Activated CD8-positive, alpha-beta memory T cell treated with anti-CD3 and anti-CD28 coated beads for 1 hour (primary cell): ENCODE data around the gene ZBTB7C.

Experiments used
- DNase-seq, 2 donors: peaks; one replicate each; pipeline ENCODE4 v3.0.0-alpha.2; 2020; ENCODE audit warnings: low read depth in 1 of 2; ENCODE audit errors: extremely low read depth in 1 of 2

The ZBTB7C gene

GRCh38 chr18:47985866-47986265, 423.3 kb downstream of the ZBTB7C start:
- no peak for DNase-seq

GRCh38 chr18:47984991-47985390, 424.2 kb downstream of the ZBTB7C start:
- no peak for DNase-seq

- no peak for DNase-seq
Measured at GRCh38 chr18:47983946-47984345, 425.2 kb downstream of the ZBTB7C start.

GRCh38 chr18:47983055-47983454, 426.1 kb downstream of the ZBTB7C start:
- DNase-seq = no peak

- DNase-seq = no peak
Measured at GRCh38 chr18:47981830-47982229, 427.4 kb downstream of the ZBTB7C start.

- DNase-seq = no peak
Measured at GRCh38 chr18:47981320-47981719, 427.9 kb downstream of the ZBTB7C start.

- DNase-seq = no peak
Measured at GRCh38 chr18:47979611-47980200, 429.5 kb downstream of the ZBTB7C start.

- DNase-seq = no peak
Measured at GRCh38 chr18:47978603-47979002, 430.6 kb downstream of the ZBTB7C start.

GRCh38 chr18:47978141-47978540, 431.0 kb downstream of the ZBTB7C start:
- DNase-seq = no peak
